ENCODE measurements around the gene ELOVL3. TPM values are rescaled to one million over a fixed set of nuclear protein-coding genes. Genes with fewer than 3 reads are reported as not detected.
"Not testable (repeated sequence)": the region's sequence is repeated elsewhere in the genome, so short reads cannot be mapped to it uniquely, and the experiment has no call there.

Gene ELOVL3
- total RNA-seq, 1 donor from 2014 or later = not detected

- Mint-ChIP-seq H3K36me3 (ENCODE audit: low read depth) (no peaks in the 10 kb centered on the region), H3K9me3 (no peaks in the 10 kb centered on the region), H3K4me1 (peaks cover 7% of the 10 kb centered on the region), H3K27ac (no peak overlapping the region), H3K27me3 (peaks cover 3% of the 10 kb centered on the region), H3K4me3 (no peak overlapping the region)
- DNase-seq (no peak), ATAC-seq (ENCODE audit: low read depth) (no peak)
- CTCF ChIA-PET = no interaction called here
- TF ChIP-seq CTCF (IDR thresholded peaks at IDR 0.05) = no peak
- intact Hi-C loops (cut with micrococcal nuclease) = no loop called here
- POLR2A ChIA-PET = no interaction called here
These were observed 28.1 kb upstream of the ELOVL3 start for GRCh38 chr10:102198027-102198426.

GRCh38 chr10:102200751-102201640 is 25.1 kb upstream of the ELOVL3 start:
- intact Hi-C loops (cut with micrococcal nuclease) = no loop called here
- Mint-ChIP-seq H3K27me3 (peaks cover 2% of the 10 kb centered on the region), H3K4me1 (peaks cover 7% of the 10 kb centered on the region), H3K9me3 (peaks cover 3% of the 10 kb centered on the region), H3K4me3 (no peak overlapping the region), H3K36me3 (ENCODE audit: low read depth) (no peaks in the 10 kb centered on the region), H3K27ac (no peak overlapping the region)
- POLR2A ChIA-PET = interaction anchor here (0.6 kb wide), 1 partner anchor 204 kb away, joined by 3 read pairs; no protein-coding TSS in a partner anchor
- TF ChIP-seq CTCF (IDR thresholded peaks at IDR 0.05) = no peak
- CTCF ChIA-PET = no interaction called here
- peak; percentile 71 for ATAC-seq (ENCODE audit: low read depth)
- DNase-seq = no peak

GRCh38 chr10:102202386-102202785 is 23.7 kb upstream of the ELOVL3 start:
- no peak for ATAC-seq (ENCODE audit: low read depth)
- ChIA-PET POLR2A (no interaction called here), CTCF (no interaction called here)
- Mint-ChIP-seq H3K27ac (no peak overlapping the region), H3K36me3 (ENCODE audit: low read depth) (no peaks in the 10 kb centered on the region), H3K27me3 (peaks cover 2% of the 10 kb centered on the region), H3K9me3 (peaks cover 3% of the 10 kb centered on the region), H3K4me1 (peaks cover 7% of the 10 kb centered on the region), H3K4me3 (no peak overlapping the region)
- intact Hi-C loops (cut with micrococcal nuclease) = no loop called here
- DNase-seq = no peak
- no peak for TF ChIP-seq CTCF (IDR thresholded peaks at IDR 0.05)

- H3K36me3 Mint-ChIP-seq (ENCODE audit: low read depth) = no peaks in the 10 kb centered on the region
- DNase-seq (no peak), ATAC-seq (ENCODE audit: low read depth) (no peak)
- peaks cover 6% of the 10 kb centered on the region for H3K27me3 Mint-ChIP-seq
- POLR2A ChIA-PET = no interaction called here
- intact Hi-C loops (cut with micrococcal nuclease) = no loop called here
- CTCF ChIA-PET = no interaction called here
- H3K27ac Mint-ChIP-seq = no peak overlapping the region
- no peak for TF ChIP-seq CTCF (IDR thresholded peaks at IDR 0.05)
- H3K9me3 Mint-ChIP-seq = peaks cover 3% of the 10 kb centered on the region
- peaks cover 4% of the 10 kb centered on the region for H3K4me1 Mint-ChIP-seq
- H3K4me3 Mint-ChIP-seq = no peak overlapping the region
These were observed 17.6 kb upstream of the ELOVL3 start for GRCh38 chr10:102208311-102209035.

- intact Hi-C loops (cut with micrococcal nuclease) = no loop called here
- Mint-ChIP-seq H3K36me3 (ENCODE audit: low read depth) (no peaks in the 10 kb centered on the region), H3K9me3 (no peaks in the 10 kb centered on the region), H3K27ac (no peak overlapping the region), H3K4me1 (peaks cover 7% of the 10 kb centered on the region), H3K4me3 (no peak overlapping the region), H3K27me3 (peaks cover 6% of the 10 kb centered on the region)
- DNase-seq (no peak), ATAC-seq (ENCODE audit: low read depth) (no peak)
- ChIA-PET POLR2A (no interaction called here), CTCF (interaction anchor here (0.7 kb wide), 1 partner anchor 18 kb away, joined by 3 read pairs; no protein-coding TSS in a partner anchor)
- no peak for TF ChIP-seq CTCF (IDR thresholded peaks at IDR 0.05)
These were observed 14.3 kb upstream of the ELOVL3 start for GRCh38 chr10:102211615-102212299.

- intact Hi-C loops (cut with micrococcal nuclease); CTCF ChIA-PET; DNase-seq; H3K27ac Mint-ChIP-seq; H3K27me3 Mint-ChIP-seq; H3K4me3 Mint-ChIP-seq; H3K36me3 Mint-ChIP-seq (ENCODE audit: low read depth); H3K9me3 Mint-ChIP-seq; H3K4me1 Mint-ChIP-seq; ATAC-seq (ENCODE audit: low read depth); POLR2A ChIA-PET: not testable (repeated sequence)
These were observed 12.5 kb upstream of the ELOVL3 start for GRCh38 chr10:102213599-102213998.
